Heart left ventricle (tissue), 16 donors: Measurements from ENCODE around the gene PTCD3. TPM values are rescaled to one million over a fixed set of nuclear protein-coding genes. Genes with fewer than 3 reads are reported as not detected.

Experiments
- ATAC-seq, 4 donors: fragments of 200-7000 bp; cut with Tn5 transposase; one replicate each; pipeline ENCODE4 v1.9.1; 2020 to 2022; ENCODE audit warnings: moderate library complexity in 4 of 4, mild to moderate bottlenecking in 3 of 4, moderate number of reproducible peaks in 1 of 4
- DNase-seq, 5 donors: peaks; one replicate each; pipeline ENCODE4 v3.0.0-alpha.2; 2020
- H3K27ac ChIP-seq, 12 donors: fragments of 200-600 bp; sonication (generic) in 4 of 12; one replicate each; pipeline versions ENCODE4 v1.5.0 to v1.8.0; 2016 to 2022; ENCODE audit warnings: mild to moderate bottlenecking in 2 of 12
- H3K27me3 ChIP-seq, 9 donors: fragments of 200-600 bp; sonication (generic) in 2 of 9; one replicate each; pipeline versions ENCODE4 v1.5.1 to v1.8.0; 2016 to 2022; ENCODE audit warnings: mild to moderate bottlenecking in 3 of 9
- H3K36me3 ChIP-seq, 9 donors: fragments of 200-600 bp; sonication (generic) in 2 of 9; one replicate each; pipeline versions ENCODE4 v1.5.0 to v1.8.0; 2018 to 2022; ENCODE audit warnings: mild to moderate bottlenecking in 2 of 9
- H3K4me1 ChIP-seq, 12 donors: fragments of 200-600 bp; sonication (generic) in 4 of 12; one replicate each; pipeline versions ENCODE4 v1.5.0 to v1.8.0; 2016 to 2022; ENCODE audit warnings: mild to moderate bottlenecking in 3 of 12
- H3K4me3 ChIP-seq, 12 donors: fragments of 200-600 bp; sonication (generic) in 4 of 12; one replicate each; pipeline versions ENCODE4 v1.5.0 to v1.8.0; 2017 to 2022; ENCODE audit warnings: mild to moderate bottlenecking in 9 of 12, moderate library complexity in 4 of 12
- H3K9me3 ChIP-seq, 12 donors: fragments of 200-600 bp; sonication (generic) in 4 of 12; one replicate each; pipeline versions ENCODE4 v1.5.0 to v1.8.0; 2016 to 2022; ENCODE audit warnings: mild to moderate bottlenecking in 1 of 12
- CTCF ChIP-seq, 12 donors: fragments of 200-600 bp; sonication (generic) in 4 of 12; IDR thresholded peaks; one replicate each; pipeline versions ENCODE4 v1.5.0 to v1.8.0; 2018 to 2022; ENCODE audit warnings: antibody characterized with exemption in 12 of 12, mild to moderate bottlenecking in 5 of 12
- POLR2A ChIP-seq, 2 donors: fragments of 450-650 bp; IDR thresholded peaks; one replicate each; pipeline ENCODE4 v1.6.1; 2017; ENCODE audit warnings: antibody characterized with exemption in 2 of 2, mild to moderate bottlenecking in 2 of 2, moderate library complexity in 2 of 2
- WGBS, 4 donors: extraction: QIAGEN DNeasy Blood & Tissue Kit in 2 of 4; methylation state at CpG; one replicate each; pipeline versions ENCODE4 v1.1.5 to v1.1.7; 2013 to 2018; 5-methylcytosine and 5-hydroxymethylcytosine counted together
- intact Hi-C, 10 donors: fragments of 100-400 bp; cut with DNase I; formaldehyde crosslinking; loops; one replicate each; pipeline versions ENCODE4 v1.11.1 to v1.14.2; 2022
- polyA plus RNA-seq, 2 donors: library from polyadenylated mRNA; stranded (reverse); fragments of 200-250 nt; gene quantifications; one replicate each; pipeline ENCODE4 v1.2.3, GENCODE V29; 2013
- total RNA-seq, 9 donors: library from RNA; depleted of rRNA in 2 of 9; stranded (reverse); fragments of >200 nt in 2 of 9; fragmentation: NEBNext Ultra II Directional in 3 of 9; extraction: Animal tissue kit (Norgen Biotek cat#: 25700) in 3 of 9; gene quantifications; one replicate each; pipeline versions ENCODE4 v1.1.0 to v1.2.4, GENCODE V29; 2016 to 2023
- donor health status: ischemic (EF 13 %, LVEDD 7.1; RV severe dilation, severe dysfunction).
- donor health status: healthy with polysubstance abuse.
- donor health status: DM: no; HTN: yes; CAD: no.
- donor health status: DM: no; HTN: no; CAD: no.
- donor health status: ischemic (EF 25% LVEDD 6.9; RV normal size, moderate dysfunction).
- donor health status: ischemic (EF 25% LVEDD 5.7; RV mildly dilated, moderate dysfunction).
- donor health status: healthy.
- donor health status: DM: yes; HTN: yes; CAD: no.
- donor health status: ischemic (EF 35%, LVEDD 5.7; RV mildly dilated, moderate dysfunction).
- donor health status: nonischemic (EF 11% LVEDD 7.7; RV severe dilation, severe dysfunction).
- donor health status: DM: yes; HTN: yes; CAD: no.
- donor health status: PGD.
- donor health status: ischemic (EF 29% LVEDD 5.4; RV normal size, mild dysfunction).
- donor health status: nonischemic (EF 23%, LVEDD 6.1; RV moderate dilation, normal function).

PTCD3 gene
- total and polyA plus RNA-seq, 11 donors: 25.0 to 210 (median 117) TPM

GRCh38 chr2:86189782-86190416 is 83.9 kb downstream of the PTCD3 start:
- Histone ChIP-seq H3K4me3 (no peak overlapping the region), H3K4me1 (peaks cover 8 to 91% (median 77%) of the 10 kb centered on the region in 12 donors), H3K9me3 (no peaks in the 10 kb centered on the region), H3K36me3 (peaks cover 0 to 31% (median 7%) of the 10 kb centered on the region in 9 donors), H3K27me3 (no peaks in the 10 kb centered on the region), H3K27ac (no peak overlapping the region)
- ATAC-seq: no peak
- intact Hi-C loops: loop anchor here in 2 of 10 donors (10.0 kb wide), 2 partner anchors 255 to 435 kb away; partner anchors contain the start of genes KDM3A (in 1 of the 2) and RNF103 (in 1 of the 2)
- TF ChIP-seq POLR2A (IDR thresholded peaks at IDR 0.05) (no peak), CTCF (IDR thresholded peaks at IDR 0.05) (no peak)
- 66 to 71% (median 71%) methylated on average over 7 of the region's 7 CpGs for whole genome bisulfite sequencing, 4 donors
- DNase-seq: no peak

Other genes starting within 250 kb of the PTCD3 start
- gene ST3GAL5, start 217.2 kb upstream of the PTCD3 start, total RNA-seq: 10 to 100 TPM in 2 of 9 donors, 1 to 10 TPM in 7; 2.0 to 21.1 (median 4.0) TPM
- gene ST3GAL5, start 217.2 kb upstream of the PTCD3 start, polyA plus RNA-seq: 1 to 10 TPM; 3.2 to 4.3 TPM
- 10 to 100 TPM; 14.6 to 25.4 (median 20.8) TPM for gene POLR1A, start 349 bp upstream of the PTCD3 start, total RNA-seq
- 10 to 100 TPM in 1 of 2 donors, 1 to 10 TPM in 1; 4.2 to 10.1 TPM for gene POLR1A, start 349 bp upstream of the PTCD3 start, polyA plus RNA-seq
- 100 to 1,000 TPM; 180 to 315 (median 231) TPM for gene IMMT, start 89.2 kb downstream of the PTCD3 start, total RNA-seq
- 100 to 1,000 TPM in 1 of 2 donors, 10 to 100 TPM in 1; 62.0 to 169 TPM for gene IMMT, start 89.2 kb downstream of the PTCD3 start, polyA plus RNA-seq
- gene MRPL35, start 93.2 kb downstream of the PTCD3 start, total RNA-seq: 100 to 1,000 TPM in 3 of 9 donors, 10 to 100 TPM in 6; 32.8 to 159 (median 79.3) TPM
- gene MRPL35, start 93.2 kb downstream of the PTCD3 start, polyA plus RNA-seq: 10 to 100 TPM; 51.6 to 90.5 TPM
- gene REEP1, start 231.4 kb downstream of the PTCD3 start, total RNA-seq: 10 to 100 TPM; 16.0 to 43.4 (median 27.6) TPM
- 10 to 100 TPM; 13.6 to 36.1 TPM for gene REEP1, start 231.4 kb downstream of the PTCD3 start, polyA plus RNA-seq